Neural cell (in vitro differentiated cells): ENCODE data around the gene GPR84. TPM values are rescaled to one million over a fixed set of nuclear protein-coding genes. Genes with fewer than 3 reads are reported as not detected.

Source experiments
- H2AFZ ChIP-seq: fragments of 200-600, 300-800 bp; sonication (generic), shearing (Covaris generic); 2 replicates; pipeline ENCODE4 v1.6.0; 2014; ENCODE audit warnings: low read depth, mild to moderate bottlenecking, antibody characterized with exemption, low read length, moderate library complexity
- H3F3A ChIP-seq: fragments of 200-600 bp; shearing (Covaris generic); 2 replicates; pipeline ENCODE4 v1.6.1; 2016; ENCODE audit warnings: mild to moderate bottlenecking, moderate library complexity, mixed read lengths, antibody characterized with exemption, low read length; ENCODE audit not compliant: insufficient read depth, poor library complexity, severe bottlenecking
- H3K27ac ChIP-seq: fragments of 200-600, 300-800 bp; sonication (generic), shearing (Covaris generic); 2 replicates; pipeline ENCODE4 v1.5.1; 2014; ENCODE audit warnings: mild to moderate bottlenecking, low read length, moderate library complexity
- H3K27me3 ChIP-seq: fragments of 300-800, 200-600 bp; sonication (generic), shearing (Covaris generic); 2 replicates; pipeline ENCODE4 v1.6.0; 2014; ENCODE audit warnings: mild to moderate bottlenecking, low read depth, low read length, moderate library complexity; ENCODE audit not compliant: insufficient read depth
- H3K36me3 ChIP-seq: fragments of 300-800, 200-600 bp; sonication (generic), shearing (Covaris generic); 2 replicates; pipeline ENCODE4 v1.5.1; 2014; ENCODE audit warnings: mild to moderate bottlenecking, antibody characterized with exemption, low read length, moderate library complexity; ENCODE audit not compliant: insufficient read depth
- H3K4me2 ChIP-seq: fragments of 300-800, 200-600 bp; sonication (generic), shearing (Covaris generic); 2 replicates; pipeline ENCODE4 v1.6.0; 2014; ENCODE audit warnings: mild to moderate bottlenecking, low read length
- H3K4me3 ChIP-seq: fragments of 300-800, 200-600 bp; sonication (generic), shearing (Covaris generic); 2 replicates; pipeline ENCODE4 v1.5.1; 2014; ENCODE audit warnings: mild to moderate bottlenecking, low read length, moderate library complexity
- H3K79me2 ChIP-seq: fragments of 200-600 bp; shearing (Covaris generic); replicated peaks from 2 replicates; pipeline ENCODE4 v1.6.0; 2014; ENCODE audit warnings: mild to moderate bottlenecking, low read length, moderate library complexity; ENCODE audit not compliant: insufficient read depth
- H3K9ac ChIP-seq: fragments of 300-800, 200-600 bp; sonication (generic), shearing (Covaris generic); 2 replicates; pipeline ENCODE4 v1.6.1; 2016; ENCODE audit warnings: mild to moderate bottlenecking, low read length, mixed read lengths
- H3K9me2 ChIP-seq: fragments of 200-600 bp; shearing (Covaris generic); 2 replicates; pipeline ENCODE4 v1.6.1; 2016; ENCODE audit warnings: mild to moderate bottlenecking, low read length, mixed read lengths; ENCODE audit not compliant: insufficient read depth
- H3K9me3 ChIP-seq: fragments of 200-600, 300-800 bp; sonication (generic), shearing (Covaris generic); 2 replicates; pipeline ENCODE4 v1.6.1; 2016; ENCODE audit warnings: mild to moderate bottlenecking, mixed run types, low read length, moderate library complexity, mixed read lengths
- H4K20me1 ChIP-seq: fragments of 200-600 bp; shearing (Covaris generic); 2 replicates; pipeline ENCODE4 v1.6.1; 2016; ENCODE audit warnings: mild to moderate bottlenecking, mixed run types; ENCODE audit not compliant: insufficient read depth
- EP300 ChIP-seq: fragments of 450-650 bp; conservative IDR thresholded peaks from 2 replicates; pipeline ENCODE4 v1.6.1; 2014; ENCODE audit warnings: antibody characterized with exemption, mild to moderate bottlenecking, moderate library complexity; ENCODE audit not compliant: poor library complexity, severe bottlenecking
- EZH2 ChIP-seq: fragments of 200-600, 300-800 bp; shearing (Covaris generic), sonication (generic); IDR thresholded peaks from 2 replicates; pipeline ENCODE4 v1.6.1; 2014; ENCODE audit warnings: antibody characterized with exemption, low read length, borderline replicate concordance, mild to moderate bottlenecking; ENCODE audit not compliant: insufficient read depth, poor library complexity, severe bottlenecking
- MXI1 ChIP-seq: fragments of 450-650 bp; conservative IDR thresholded peaks from 2 replicates; pipeline ENCODE4 v1.6.1; 2014; ENCODE audit warnings: antibody characterized with exemption, mild to moderate bottlenecking; ENCODE audit not compliant: poor library complexity, severe bottlenecking
- POLR2AphosphoS5 ChIP-seq: IDR thresholded peaks from 2 replicates; pipeline ENCODE4 v1.6.1; 2012
- RAD21 ChIP-seq: fragments of 450-650 bp; conservative IDR thresholded peaks from 2 replicates; pipeline ENCODE4 v1.6.1; 2014; ENCODE audit warnings: antibody characterized with exemption, mild to moderate bottlenecking, moderate library complexity
- REST ChIP-seq: IDR thresholded peaks from 2 replicates; pipeline ENCODE4 v1.6.1; 2012; ENCODE audit warnings: borderline replicate concordance
- SMC3 ChIP-seq: fragments of 450-650 bp; conservative IDR thresholded peaks from 2 replicates; pipeline ENCODE4 v1.6.1; 2014; ENCODE audit warnings: antibody characterized with exemption, mild to moderate bottlenecking, moderate library complexity; ENCODE audit not compliant: poor library complexity
- TAF1 ChIP-seq: IDR thresholded peaks from 2 replicates; pipeline ENCODE4 v1.6.1; 2012; ENCODE audit warnings: low read depth
- polyA plus RNA-seq: library from polyadenylated mRNA; depleted of rRNA; stranded (reverse); fragments of >200 nt; gene quantifications from 2 replicates; pipeline ENCODE4 v1.2.3, GENCODE V29; 2014
- TF ChIP-seq, protein P1 (sequence below): fragments of 450-650 bp; IDR thresholded peaks from 2 replicates; pipeline ENCODE4 v1.5.1; 2014; ENCODE audit warnings: antibody characterized with exemption, mild to moderate bottlenecking, moderate library complexity; ENCODE audit not compliant: poor library complexity, severe bottlenecking

GPR84 gene
- polyA plus RNA-seq, 1 donor from 2014 or later = not detected

- Histone ChIP-seq H3K4me3 (no peak overlapping the region), H3K79me2 (no peaks in the 10 kb centered on the region), H3K9me3 (no peaks in the 10 kb centered on the region), H3K36me3 (no peaks in the 10 kb centered on the region), H3F3A (no peaks in the 10 kb centered on the region), H3K9me2 (no peaks in the 10 kb centered on the region), H3K27ac (no peak overlapping the region), H4K20me1 (no peaks in the 10 kb centered on the region), H3K9ac (no peak overlapping the region), H2AFZ (no peak overlapping the region), H3K4me2 (no peak overlapping the region), H3K27me3 (no peaks in the 10 kb centered on the region)
- TF ChIP-seq TAF1 (no peak), MXI1 (no peak), EP300 (no peak), SMC3 (no peak), REST (no peak), EZH2 (no peak), RAD21 (no peak), POLR2AphosphoS5 (no peak)
- TF ChIP-seq, protein P1, sequence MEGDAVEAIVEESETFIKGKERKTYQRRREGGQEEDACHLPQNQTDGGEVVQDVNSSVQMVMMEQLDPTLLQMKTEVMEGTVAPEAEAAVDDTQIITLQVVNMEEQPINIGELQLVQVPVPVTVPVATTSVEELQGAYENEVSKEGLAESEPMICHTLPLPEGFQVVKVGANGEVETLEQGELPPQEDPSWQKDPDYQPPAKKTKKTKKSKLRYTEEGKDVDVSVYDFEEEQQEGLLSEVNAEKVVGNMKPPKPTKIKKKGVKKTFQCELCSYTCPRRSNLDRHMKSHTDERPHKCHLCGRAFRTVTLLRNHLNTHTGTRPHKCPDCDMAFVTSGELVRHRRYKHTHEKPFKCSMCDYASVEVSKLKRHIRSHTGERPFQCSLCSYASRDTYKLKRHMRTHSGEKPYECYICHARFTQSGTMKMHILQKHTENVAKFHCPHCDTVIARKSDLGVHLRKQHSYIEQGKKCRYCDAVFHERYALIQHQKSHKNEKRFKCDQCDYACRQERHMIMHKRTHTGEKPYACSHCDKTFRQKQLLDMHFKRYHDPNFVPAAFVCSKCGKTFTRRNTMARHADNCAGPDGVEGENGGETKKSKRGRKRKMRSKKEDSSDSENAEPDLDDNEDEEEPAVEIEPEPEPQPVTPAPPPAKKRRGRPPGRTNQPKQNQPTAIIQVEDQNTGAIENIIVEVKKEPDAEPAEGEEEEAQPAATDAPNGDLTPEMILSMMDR = no peak
These were observed 18.8 kb upstream of the GPR84 start for GRCh38 chr12:54383041-54383609.

- Histone ChIP-seq H3K9ac (no peak overlapping the region), H3K79me2 (no peaks in the 10 kb centered on the region), H3K9me3 (no peaks in the 10 kb centered on the region), H3F3A (no peaks in the 10 kb centered on the region), H3K27me3 (no peaks in the 10 kb centered on the region), H3K4me3 (no peak overlapping the region), H4K20me1 (no peaks in the 10 kb centered on the region), H3K4me2 (no peak overlapping the region), H2AFZ (no peak overlapping the region), H3K9me2 (no peaks in the 10 kb centered on the region), H3K27ac (no peak overlapping the region), H3K36me3 (no peaks in the 10 kb centered on the region)
- TF ChIP-seq EZH2 = no peak
- no peak for TF ChIP-seq TAF1
- TF ChIP-seq RAD21 = no peak
- TF ChIP-seq SMC3 = no peak
- TF ChIP-seq EP300 = no peak
- no peak for TF ChIP-seq MXI1
- TF ChIP-seq REST = no peak
- TF ChIP-seq, protein P1 = no peak
- TF ChIP-seq POLR2AphosphoS5 = no peak
These were observed 16.9 kb upstream of the GPR84 start for GRCh38 chr12:54381136-54381535.
